Astrocyte of the spinal cord (primary cell): ENCODE data around the gene SETD5.

Source experiments
- DNase-seq: peaks from one replicate; pipeline ENCODE4 v3.0.0; 2011; ENCODE audit warnings: low read depth, low spot score
- H3K4me3 ChIP-seq: 2 replicates; pipeline ENCODE4 v1.5.1; 2011; ENCODE audit warnings: low read depth, mild to moderate bottlenecking, low read length, moderate library complexity
- in situ Hi-C: cut with HindIII; loops from 2 replicates; pipeline ENCODE4 v1.10.0; 2017; ENCODE audit warnings: low sequenced_read_pairs
- TF ChIP-seq, protein P1 (sequence below): IDR thresholded peaks from 2 replicates; pipeline ENCODE4 v1.5.1; 2012; ENCODE audit warnings: low read depth, mild to moderate bottlenecking, low read length, inconsistent platforms

Gene SETD5

DNA sequence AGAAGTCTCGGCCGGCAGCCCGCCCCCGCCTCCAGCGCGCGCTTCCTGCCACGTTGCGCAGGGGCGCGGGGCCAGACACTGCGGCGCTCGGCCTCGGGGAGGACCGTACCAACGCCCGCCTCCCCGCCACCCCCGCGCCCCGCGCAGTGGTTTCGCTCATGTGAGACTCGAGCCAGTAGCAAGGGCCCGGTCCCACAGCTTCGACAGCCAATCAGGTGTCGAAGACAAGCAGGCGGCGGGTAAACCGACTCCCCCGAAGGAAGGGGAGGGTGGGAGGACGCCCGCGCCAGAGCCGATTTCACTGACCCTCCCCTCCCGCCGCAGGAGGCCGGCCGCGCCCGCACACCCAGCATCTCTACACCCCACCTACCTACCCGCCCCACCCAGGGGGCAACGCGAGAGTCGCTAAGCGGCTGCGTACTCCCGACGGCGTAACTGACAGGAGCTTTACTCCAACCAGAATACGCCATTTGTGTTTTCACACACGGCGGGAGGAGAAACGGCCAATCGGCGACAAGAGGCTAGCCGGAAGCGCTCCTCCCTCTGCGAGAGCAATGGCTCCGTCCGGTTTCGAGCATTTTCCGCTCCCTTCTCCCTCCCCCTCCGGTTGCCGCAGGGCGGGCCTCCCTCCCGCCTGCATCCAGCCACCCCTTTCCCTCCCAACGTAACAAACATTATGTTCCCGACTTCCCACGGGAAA, 633 bp upstream of the SETD5 start:
- DNase-seq: peak; percentile 100
- H3K4me3 ChIP-seq: peak overlapping the region; percentile 78
- TF ChIP-seq, protein P1, sequence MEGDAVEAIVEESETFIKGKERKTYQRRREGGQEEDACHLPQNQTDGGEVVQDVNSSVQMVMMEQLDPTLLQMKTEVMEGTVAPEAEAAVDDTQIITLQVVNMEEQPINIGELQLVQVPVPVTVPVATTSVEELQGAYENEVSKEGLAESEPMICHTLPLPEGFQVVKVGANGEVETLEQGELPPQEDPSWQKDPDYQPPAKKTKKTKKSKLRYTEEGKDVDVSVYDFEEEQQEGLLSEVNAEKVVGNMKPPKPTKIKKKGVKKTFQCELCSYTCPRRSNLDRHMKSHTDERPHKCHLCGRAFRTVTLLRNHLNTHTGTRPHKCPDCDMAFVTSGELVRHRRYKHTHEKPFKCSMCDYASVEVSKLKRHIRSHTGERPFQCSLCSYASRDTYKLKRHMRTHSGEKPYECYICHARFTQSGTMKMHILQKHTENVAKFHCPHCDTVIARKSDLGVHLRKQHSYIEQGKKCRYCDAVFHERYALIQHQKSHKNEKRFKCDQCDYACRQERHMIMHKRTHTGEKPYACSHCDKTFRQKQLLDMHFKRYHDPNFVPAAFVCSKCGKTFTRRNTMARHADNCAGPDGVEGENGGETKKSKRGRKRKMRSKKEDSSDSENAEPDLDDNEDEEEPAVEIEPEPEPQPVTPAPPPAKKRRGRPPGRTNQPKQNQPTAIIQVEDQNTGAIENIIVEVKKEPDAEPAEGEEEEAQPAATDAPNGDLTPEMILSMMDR: no peak
- in situ Hi-C loops: no loop called here

DNA sequence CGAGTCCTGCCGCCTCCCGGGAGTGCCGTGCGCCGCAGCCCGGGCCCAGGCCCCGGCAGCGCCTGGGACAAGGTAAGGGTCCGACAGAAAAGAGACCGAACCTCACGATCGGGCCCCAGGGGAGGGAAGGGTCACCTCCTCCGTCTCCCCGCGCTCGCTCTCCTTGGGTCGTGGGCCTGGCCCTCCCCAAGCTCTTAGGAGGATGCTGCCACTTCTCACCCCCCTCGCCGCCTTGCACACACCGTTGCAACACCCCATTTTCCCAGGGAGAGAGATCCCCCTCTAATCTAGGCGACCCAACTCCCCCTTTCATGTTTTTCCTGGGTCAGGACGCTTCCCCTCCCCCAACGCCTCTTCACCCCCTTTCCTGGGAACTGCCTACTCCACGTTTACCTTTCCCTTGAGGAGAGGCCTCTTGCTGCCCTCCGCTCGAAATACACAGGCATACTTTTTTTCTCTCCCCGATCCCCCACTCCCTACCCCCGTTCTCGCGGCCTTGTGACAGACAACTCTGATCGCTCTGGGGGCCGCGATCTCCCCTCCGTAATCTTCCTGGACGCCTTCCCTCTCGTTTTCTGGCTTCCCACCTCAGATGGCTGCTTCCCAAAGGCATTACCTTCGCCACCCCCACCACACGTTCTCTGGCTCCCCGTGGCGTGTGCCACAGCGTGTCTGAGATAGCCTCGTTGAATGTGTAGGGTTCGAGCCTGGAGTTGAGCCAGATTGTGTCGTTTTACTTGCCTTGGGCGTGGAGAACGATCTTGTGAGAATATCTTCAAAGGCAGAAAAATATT, 688 bp downstream of the SETD5 start:
- DNase-seq: peak; percentile 45
- H3K4me3 ChIP-seq: peak overlapping the region; percentile 95
- TF ChIP-seq, protein P1: no peak
- in situ Hi-C loops: no loop called here

DNA sequence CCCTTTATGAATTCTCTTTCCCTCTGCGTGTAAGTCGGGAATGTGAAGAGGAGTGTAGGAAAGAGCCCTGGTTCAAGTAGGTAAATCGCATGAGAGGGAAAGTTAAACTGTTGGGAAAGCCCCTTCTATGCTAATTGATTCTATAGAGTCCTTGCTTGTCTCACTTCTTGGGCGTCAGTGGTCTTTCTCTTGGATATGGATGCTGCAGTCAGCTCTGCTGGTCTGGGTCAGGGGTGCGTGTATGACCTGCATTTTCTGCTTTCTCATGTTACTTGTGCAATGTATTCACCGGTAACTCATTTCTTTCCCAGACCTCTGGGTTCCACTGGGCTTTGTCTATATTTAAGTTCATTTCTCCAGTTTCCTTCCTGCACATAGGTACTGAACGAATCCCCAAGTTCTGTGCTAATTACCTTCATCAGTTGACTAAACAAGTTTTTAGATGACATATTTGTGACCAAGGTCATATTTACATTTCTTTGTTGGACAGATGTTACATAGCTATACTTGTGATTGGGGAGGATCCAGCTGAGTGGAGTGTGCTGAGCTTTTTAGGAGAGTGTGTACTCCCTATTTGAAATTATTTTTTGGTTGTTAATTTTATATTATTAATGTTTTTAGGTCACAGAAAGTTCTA, 1.4 kb downstream of the SETD5 start:
- peak overlapping the region; percentile 95 for H3K4me3 ChIP-seq
- peak; percentile 59 for DNase-seq
- TF ChIP-seq, protein P1: no peak
- in situ Hi-C loops: no loop called here

DNA sequence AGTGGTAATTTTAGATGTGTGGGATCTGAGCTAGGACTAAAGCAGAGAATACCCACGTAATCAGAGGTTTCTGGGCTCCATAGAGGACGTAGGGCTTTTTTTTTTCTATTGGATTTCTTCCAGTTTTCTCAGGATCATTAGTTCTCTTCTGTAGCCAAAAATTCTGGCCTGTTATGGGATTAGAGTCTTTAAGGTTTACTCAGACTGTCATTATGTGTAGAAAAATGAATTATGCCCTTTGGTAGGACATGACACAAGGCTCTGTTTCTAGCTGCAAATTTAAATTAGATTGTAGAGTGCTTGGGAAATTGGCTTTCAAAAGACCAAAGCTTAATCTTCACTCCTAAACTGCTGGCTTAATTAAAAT, 1.9 kb downstream of the SETD5 start:
- peak overlapping the region; percentile 95 for H3K4me3 ChIP-seq
- TF ChIP-seq, protein P1: no peak
- in situ Hi-C loops: no loop called here
- peak; percentile 52 for DNase-seq

DNA sequence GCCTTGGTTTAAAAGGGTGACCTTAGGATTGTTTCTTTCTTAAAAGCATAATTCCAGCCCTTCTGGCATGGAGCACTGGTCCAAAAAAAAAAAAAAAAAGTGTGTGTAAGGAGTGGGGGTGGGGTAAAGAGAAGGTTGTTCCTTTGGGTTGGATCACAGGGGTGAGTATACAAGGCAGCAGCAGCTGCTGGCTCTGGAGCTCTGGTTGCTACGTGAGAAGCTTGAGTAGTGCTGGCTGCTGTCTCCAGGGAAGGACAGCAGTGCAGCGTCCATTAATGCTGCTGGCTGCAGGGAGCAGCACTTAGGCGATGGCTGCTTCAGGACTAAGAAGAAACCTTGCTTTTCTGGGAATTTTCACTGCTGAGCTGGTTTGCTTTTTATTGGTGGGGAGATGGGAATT, 2.3 kb downstream of the SETD5 start:
- DNase-seq: peak; percentile 93
- peak overlapping the region; percentile 95 for H3K4me3 ChIP-seq
- in situ Hi-C loops: no loop called here
- TF ChIP-seq, protein P1: peak; percentile 20

DNA sequence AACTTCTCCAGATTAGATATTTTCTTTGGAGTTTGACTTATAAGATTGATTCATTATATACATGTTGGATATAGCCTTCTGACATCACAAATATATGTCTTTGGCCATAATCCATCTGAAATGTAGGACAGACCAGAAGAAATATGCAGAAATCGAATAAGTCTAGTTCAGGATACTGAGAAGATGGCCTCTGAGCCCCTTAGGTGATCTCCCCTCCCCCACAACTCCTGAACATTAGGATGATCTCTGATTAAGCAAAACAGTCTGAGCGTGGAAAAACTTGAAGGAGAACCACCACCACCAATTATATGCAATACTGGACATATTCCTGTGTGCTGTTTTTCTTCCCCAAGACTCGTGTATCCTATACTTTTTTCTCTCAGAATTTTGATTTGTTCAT, 3.2 kb downstream of the SETD5 start:
- peak overlapping the region; percentile 8 for H3K4me3 ChIP-seq
- in situ Hi-C loops: no loop called here
- DNase-seq: no peak
- TF ChIP-seq, protein P1: no peak
